CD14-positive monocyte (primary cell): Measurements from ENCODE around the gene MTG2. TPM values are rescaled to one million over a fixed set of nuclear protein-coding genes. Genes with fewer than 3 reads are reported as not detected.

Experiments used
- DNase-seq, 3 donors: peaks; one replicate each; pipeline ENCODE4 v3.0.0-alpha.2; 2011 to 2022
- H2AFZ ChIP-seq: 2 replicates; pipeline ENCODE4 v1.6.0; 2012; ENCODE audit warnings: mild to moderate bottlenecking, low read depth, low read length, inconsistent platforms; ENCODE audit not compliant: insufficient read depth, poor library complexity, severe bottlenecking
- H3K27ac ChIP-seq, 2 donors: 1 replicate in 1 of 2; 2 replicates in 1 of 2; pipeline ENCODE4 v1.5.1; 2012 to 2013; ENCODE audit warnings: low read length in 2 of 2, control low read depth in 1 of 2, inconsistent platforms in 1 of 2, low read depth in 1 of 2, mild to moderate bottlenecking in 1 of 2
- H3K27me3 ChIP-seq, 2 donors: one replicate each; pipeline versions ENCODE4 v1.6.0 to v1.6.1; 2011 to 2013; ENCODE audit warnings: low read length in 2 of 2; ENCODE audit not compliant: control insufficient read depth in 2 of 2, insufficient read depth in 2 of 2
- H3K36me3 ChIP-seq, 2 donors: replicated peaks in 1 of 2; 1 replicate in 1 of 2; 2 replicates in 1 of 2; pipeline versions ENCODE4 v1.5.1 to v1.6.1; 2012 to 2013; ENCODE audit warnings: low read length in 2 of 2, control low read depth in 1 of 2, inconsistent platforms in 1 of 2, mild to moderate bottlenecking in 1 of 2; ENCODE audit not compliant: insufficient read depth in 2 of 2, control insufficient read depth in 1 of 2
- H3K4me1 ChIP-seq, 2 donors: 1 replicate in 1 of 2; 2 replicates in 1 of 2; pipeline versions ENCODE4 v1.5.1 to v1.6.1; 2012 to 2013; ENCODE audit warnings: low read length in 2 of 2, control low read depth in 1 of 2, inconsistent platforms in 1 of 2, mild to moderate bottlenecking in 1 of 2, moderate library complexity in 1 of 2; ENCODE audit not compliant: insufficient read depth in 2 of 2, control insufficient read depth in 1 of 2
- H3K4me2 ChIP-seq: replicated peaks from 2 replicates; pipeline ENCODE3; 2012; ENCODE audit warnings: low read length, moderate library complexity, mild to moderate bottlenecking; ENCODE audit not compliant: poor library complexity, severe bottlenecking; ENCODE audit errors: extremely low read depth
- H3K4me3 ChIP-seq, 3 experiments: fragments of 200-600 bp in 1 of 3; sonication (generic) in 1 of 3; replicated peaks in 1 of 3; 1 replicate in 2 of 3; 2 replicates in 1 of 3; pipeline ENCODE4 v1.5.1; 2011 to 2013; ENCODE audit warnings: low read length in 3 of 3, mild to moderate bottlenecking in 3 of 3, control low read depth in 2 of 3, low read depth in 2 of 3, inconsistent platforms in 1 of 3, moderate library complexity in 1 of 3
- H3K79me2 ChIP-seq: 2 replicates; pipeline ENCODE4 v1.6.0; 2012; ENCODE audit warnings: mild to moderate bottlenecking, control low read depth, inconsistent platforms, low read length, moderate library complexity; ENCODE audit not compliant: insufficient read depth
- H3K9ac ChIP-seq: 2 replicates; pipeline ENCODE4 v1.6.0; 2017; ENCODE audit warnings: low read length, mild to moderate bottlenecking; ENCODE audit not compliant: insufficient read depth, poor library complexity, severe bottlenecking
- H3K9me3 ChIP-seq, 2 donors: replicated peaks in 1 of 2; 1 replicate in 1 of 2; 2 replicates in 1 of 2; pipeline versions ENCODE4 v1.5.1 to v1.6.1; 2012 to 2013; ENCODE audit warnings: low read length in 2 of 2, control low read depth in 1 of 2; ENCODE audit not compliant: control insufficient read depth in 1 of 2, insufficient read depth in 1 of 2
- H4K20me1 ChIP-seq: 2 replicates; pipeline ENCODE4 v1.6.0; 2012; ENCODE audit warnings: mild to moderate bottlenecking, low read length, control low read depth, moderate library complexity; ENCODE audit not compliant: insufficient read depth
- H3K27ac Mint-ChIP-seq, 7 donors: one replicate each; pipeline ENCODE4 v1.8.0; 2020; ENCODE audit warnings: mild to moderate bottlenecking in 7 of 7, mixed read lengths in 7 of 7, moderate library complexity in 6 of 7, inconsistent platforms in 2 of 7
- H3K27me3 Mint-ChIP-seq, 3 donors: one replicate each; pipeline ENCODE4 v1.8.0; 2021 to 2022; ENCODE audit warnings: low read depth in 3 of 3, mild to moderate bottlenecking in 3 of 3, mixed read lengths in 3 of 3, moderate library complexity in 3 of 3, inconsistent platforms in 1 of 3
- H3K36me3 Mint-ChIP-seq, 2 donors: one replicate each; pipeline ENCODE4 v1.8.0; 2020; ENCODE audit warnings: mixed read lengths in 2 of 2, inconsistent platforms in 1 of 2, mild to moderate bottlenecking in 1 of 2
- H3K4me1 Mint-ChIP-seq: one replicate; pipeline ENCODE4 v1.8.0; 2020; ENCODE audit warnings: mild to moderate bottlenecking, mixed read lengths
- H3K4me3 Mint-ChIP-seq, 2 donors: one replicate each; pipeline ENCODE4 v1.8.0; 2020; ENCODE audit warnings: mild to moderate bottlenecking in 2 of 2, mixed read lengths in 2 of 2, moderate library complexity in 1 of 2
- H3K9me3 Mint-ChIP-seq, 7 donors: one replicate each; pipeline ENCODE4 v1.8.0; 2020 to 2022; ENCODE audit warnings: mixed read lengths in 7 of 7, mild to moderate bottlenecking in 6 of 7, moderate library complexity in 6 of 7, inconsistent platforms in 2 of 7
- CTCF ChIP-seq: fragments of 200-600 bp; IDR thresholded peaks from one replicate; pipeline ENCODE4 v1.8.0; 2022; ENCODE audit warnings: antibody characterized with exemption, mild to moderate bottlenecking
- WGBS: methylation state at CpG from one replicate; pipeline ENCODE4 v1.1.5; 2013; ENCODE audit warnings: missing lambda C conversion rate; ENCODE audit not compliant: insufficient coverage; 5-methylcytosine and 5-hydroxymethylcytosine counted together
- intact Hi-C, 2 donors: fragments of 100-400 bp; cut with micrococcal nuclease; formaldehyde crosslinking; loops; one replicate each; pipeline versions ENCODE4 v1.15.0 to v1.15.1; 2023
- polyA plus RNA-seq, 3 donors: library from polyadenylated mRNA; depleted of rRNA in 1 of 3; unstranded in 2 of 3; stranded (reverse) in 1 of 3; fragments of 300-500 nt in 2 of 3; fragments of >200 nt in 1 of 3; fragmentation: Illumina TruSeq in 2 of 3; gene quantifications; 1 replicate in 2 of 3; 2 replicates in 1 of 3; pipeline ENCODE4 v1.2.3, GENCODE V29; 2012 to 2021

Gene MTG2
- polyA plus RNA-seq, 3 donors = 10.8 to 16.1 (median 14.9) TPM

GRCh38 chr20:62195075-62195405, 12.2 kb downstream of the MTG2 start:
- 80% methylated on average over 1 of the region's 8 CpGs for WGBS
- peaks cover 13% of the 10 kb centered on the region for H3K79me2 ChIP-seq
- Mint-ChIP-seq H3K27ac (peak overlapping the region in 1 of 7 donors; percentile 20), H3K9me3 (no peaks in the 10 kb centered on the region), H3K4me3 (no peak overlapping the region), H3K27me3 (peaks cover 0 to 5% (median 1%) of the 10 kb centered on the region in 3 donors), H3K4me1 (no peaks in the 10 kb centered on the region), H3K36me3 (peaks cover 51 to 78% of the 10 kb centered on the region in 2 donors)
- H3K27ac ChIP-seq = no peak overlapping the region
- H2AFZ ChIP-seq = no peak overlapping the region
- H3K4me3 ChIP-seq = no peak overlapping the region
- H3K4me2 ChIP-seq = no peak overlapping the region
- no peak for TF ChIP-seq CTCF
- intact Hi-C loops = no loop called here
- no peaks in the 10 kb centered on the region for H3K27me3 ChIP-seq
- no peaks in the 10 kb centered on the region for H3K9me3 ChIP-seq
- H4K20me1 ChIP-seq = peaks cover 28% of the 10 kb centered on the region
- H3K36me3 ChIP-seq = peaks cover 51 to 91% of the 10 kb centered on the region in 2 donors
- DNase-seq = no peak
- H3K9ac ChIP-seq = no peak overlapping the region
- no peaks in the 10 kb centered on the region for H3K4me1 ChIP-seq

GRCh38 chr20:62195736-62196135, 12.9 kb downstream of the MTG2 start:
- Mint-ChIP-seq H3K36me3 (peaks cover 52 to 78% of the 10 kb centered on the region in 2 donors), H3K4me3 (no peak overlapping the region)
- no peak for TF ChIP-seq CTCF

More at GRCh38 chr20:62195736-62196135, 12.9 kb downstream of the MTG2 start:
- H3K27ac ChIP-seq = no peak overlapping the region
- H3K9me3 ChIP-seq = no peaks in the 10 kb centered on the region
- peaks cover 51 to 91% of the 10 kb centered on the region in 2 donors for H3K36me3 ChIP-seq
- Mint-ChIP-seq H3K9me3 (no peaks in the 10 kb centered on the region), H3K27me3 (peaks cover 0 to 5% (median under 1%) of the 10 kb centered on the region in 3 donors), H3K4me1 (no peaks in the 10 kb centered on the region), H3K27ac (peak overlapping the region in 1 of 7 donors; percentile 54)
- H3K79me2 ChIP-seq = peaks cover 13% of the 10 kb centered on the region
- WGBS = 97% methylated on average over 10 of the region's 10 CpGs
- H3K9ac ChIP-seq = no peak overlapping the region
- intact Hi-C loops = no loop called here
- H3K27me3 ChIP-seq = no peaks in the 10 kb centered on the region
- no peak overlapping the region for H3K4me3 ChIP-seq
- no peak for DNase-seq
- H3K4me1 ChIP-seq = no peaks in the 10 kb centered on the region
- H4K20me1 ChIP-seq = peaks cover 24% of the 10 kb centered on the region
- H3K4me2 ChIP-seq = no peak overlapping the region
- H2AFZ ChIP-seq = no peak overlapping the region
